OCI-LY1 (cell line): ENCODE results near the gene RGSL1.

Experiments used
- CTCF ChIP-seq: fragments of 200-600 bp; sonication (generic), shearing (Covaris generic); IDR thresholded peaks from 2 replicates; pipeline ENCODE4 v1.5.1; 2017; ENCODE audit warnings: mild to moderate bottlenecking, antibody characterized with exemption, low read length, moderate library complexity, mixed read lengths
- EZH2 ChIP-seq: fragments of 200-600 bp; sonication (generic), shearing (Covaris generic); IDR thresholded peaks from 2 replicates; pipeline ENCODE4 v1.8.0; 2017; ENCODE audit warnings: borderline replicate concordance, mixed run types, mild to moderate bottlenecking, antibody characterized with exemption, low read length, moderate library complexity, mixed read lengths

DNA sequence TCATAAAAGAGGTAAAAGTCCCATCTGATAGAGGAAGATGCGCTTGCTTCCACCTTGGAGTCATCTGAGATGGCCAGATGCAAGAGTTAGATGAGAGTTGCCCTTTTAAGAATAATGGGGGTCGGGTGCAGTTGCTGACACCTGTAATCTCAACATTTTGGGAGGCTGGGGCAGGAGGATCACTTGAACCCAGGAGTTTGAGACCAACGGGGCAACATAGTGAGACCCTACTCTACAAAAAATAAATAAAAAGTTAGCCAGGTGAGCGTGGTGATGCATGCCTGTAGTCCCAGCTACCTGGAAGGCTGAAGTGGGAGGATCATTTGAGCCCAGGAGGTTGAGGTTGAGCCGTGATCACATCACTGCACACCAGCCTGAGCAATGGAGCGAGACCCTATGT, 36.0 kb upstream of the RGSL1 start:
- TF ChIP-seq CTCF (no peak), EZH2 (no peak)
